ENCODE results near the gene MAP1A.

DNA sequence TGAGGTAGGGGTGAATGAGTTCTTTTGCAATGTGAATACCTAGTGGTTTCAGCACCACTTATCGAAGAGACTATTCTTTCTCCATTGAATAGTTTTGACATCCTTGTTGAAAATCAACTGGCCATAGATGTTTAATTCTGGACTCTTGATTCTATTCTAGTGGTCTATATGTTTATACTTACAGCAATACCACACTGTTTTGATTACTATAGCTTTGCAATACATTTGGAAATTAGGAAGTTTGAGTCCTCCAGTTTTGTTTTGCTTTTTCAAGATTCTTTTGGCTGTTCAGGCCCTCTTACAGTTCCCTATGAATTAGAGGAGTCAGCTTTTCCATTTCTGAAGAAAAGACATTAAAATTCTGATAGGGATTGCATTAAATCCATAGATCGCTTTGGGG lies 30.1 kb downstream of the MAP1A start:
- TF ChIP-seq, protein P1, sequence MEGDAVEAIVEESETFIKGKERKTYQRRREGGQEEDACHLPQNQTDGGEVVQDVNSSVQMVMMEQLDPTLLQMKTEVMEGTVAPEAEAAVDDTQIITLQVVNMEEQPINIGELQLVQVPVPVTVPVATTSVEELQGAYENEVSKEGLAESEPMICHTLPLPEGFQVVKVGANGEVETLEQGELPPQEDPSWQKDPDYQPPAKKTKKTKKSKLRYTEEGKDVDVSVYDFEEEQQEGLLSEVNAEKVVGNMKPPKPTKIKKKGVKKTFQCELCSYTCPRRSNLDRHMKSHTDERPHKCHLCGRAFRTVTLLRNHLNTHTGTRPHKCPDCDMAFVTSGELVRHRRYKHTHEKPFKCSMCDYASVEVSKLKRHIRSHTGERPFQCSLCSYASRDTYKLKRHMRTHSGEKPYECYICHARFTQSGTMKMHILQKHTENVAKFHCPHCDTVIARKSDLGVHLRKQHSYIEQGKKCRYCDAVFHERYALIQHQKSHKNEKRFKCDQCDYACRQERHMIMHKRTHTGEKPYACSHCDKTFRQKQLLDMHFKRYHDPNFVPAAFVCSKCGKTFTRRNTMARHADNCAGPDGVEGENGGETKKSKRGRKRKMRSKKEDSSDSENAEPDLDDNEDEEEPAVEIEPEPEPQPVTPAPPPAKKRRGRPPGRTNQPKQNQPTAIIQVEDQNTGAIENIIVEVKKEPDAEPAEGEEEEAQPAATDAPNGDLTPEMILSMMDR (IDR thresholded peaks at IDR 0.05; ENCODE audit: extremely low read depth in 1 of 2, insufficient read depth in 1 of 2, low read depth in 1 of 2, low read length in 2 of 2) = no peak
- TF ChIP-seq POLR2A (IDR thresholded peaks at IDR 0.05; ENCODE audit: low read depth, low read length) (no peak), EZH2 (IDR thresholded peaks at IDR 0.05; ENCODE audit: borderline replicate concordance, low read depth, low read length, severe bottlenecking) (no peak), POLR2AphosphoS5 (IDR thresholded peaks at IDR 0.05; ENCODE audit: insufficient read depth, low read depth, low read length) (no peak)

Data from endothelial cell of umbilical vein (primary cell).